Measurements from ENCODE around the gene TSPAN33. TPM values are rescaled to one million over a fixed set of nuclear protein-coding genes. Genes with fewer than 3 reads are reported as not detected.
"Not testable (repeated sequence)": the region's sequence is repeated elsewhere in the genome, so short reads cannot be mapped to it uniquely, and the experiment has no call there.

The TSPAN33 gene
- total RNA-seq, 2 donors from 2014 or later, result 9.8 to 11.1 TPM

- Histone ChIP-seq H3K27ac (no peak overlapping the region), H3K27me3 (no peaks in the 10 kb centered on the region), H3K36me3 (no peaks in the 10 kb centered on the region), H3K4me3 (no peak overlapping the region), H3K4me1 (no peaks in the 10 kb centered on the region), H3K9me3 (peaks cover 3 to 16% of the 10 kb centered on the region in 2 donors)
- no peak for TF ChIP-seq CTCF (IDR thresholded peaks at IDR 0.05)
- DNase-seq (ENCODE audit: low spot score), result no peak
These were observed 26.3 kb upstream of the TSPAN33 start for GRCh38 chr7:129118182-129118581.

- Histone ChIP-seq H3K9me3 (peaks cover 3 to 16% of the 10 kb centered on the region in 2 donors), H3K4me1 (no peaks in the 10 kb centered on the region), H3K4me3 (no peak overlapping the region), H3K36me3 (no peaks in the 10 kb centered on the region), H3K27ac (no peak overlapping the region), H3K27me3 (no peaks in the 10 kb centered on the region)
- no peak for TF ChIP-seq CTCF (IDR thresholded peaks at IDR 0.05)
- no peak for DNase-seq (ENCODE audit: low spot score)
These were observed 25.5 kb upstream of the TSPAN33 start for GRCh38 chr7:129118976-129119375.

- DNase-seq (ENCODE audit: low spot score); H3K27me3 ChIP-seq; H3K4me3 ChIP-seq; H3K27ac ChIP-seq; H3K4me1 ChIP-seq; H3K9me3 ChIP-seq; H3K36me3 ChIP-seq: not testable (repeated sequence)
These were observed 22.9 kb upstream of the TSPAN33 start for GRCh38 chr7:129121501-129122077.

- Histone ChIP-seq H3K27ac (no peak overlapping the region), H3K36me3 (no peaks in the 10 kb centered on the region), H3K27me3 (no peaks in the 10 kb centered on the region), H3K9me3 (peaks cover 0 to 7% of the 10 kb centered on the region in 2 donors), H3K4me1 (no peaks in the 10 kb centered on the region), H3K4me3 (no peak overlapping the region)
- no peak for TF ChIP-seq CTCF (IDR thresholded peaks at IDR 0.05)
- no peak for DNase-seq (ENCODE audit: low spot score)
These were observed 22.3 kb upstream of the TSPAN33 start for GRCh38 chr7:129122078-129122750.

- no peak overlapping the region for H3K4me3 ChIP-seq
- H3K9me3 ChIP-seq, result peaks cover 0 to 7% of the 10 kb centered on the region in 2 donors
- H3K4me1 ChIP-seq, result no peaks in the 10 kb centered on the region
- H3K27me3 ChIP-seq, result no peaks in the 10 kb centered on the region
- no peak for TF ChIP-seq CTCF (IDR thresholded peaks at IDR 0.05)
- no peak overlapping the region for H3K27ac ChIP-seq
- no peak for DNase-seq (ENCODE audit: low spot score)
- no peaks in the 10 kb centered on the region for H3K36me3 ChIP-seq
These were observed 21.6 kb upstream of the TSPAN33 start for GRCh38 chr7:129122751-129123509.

- no peaks in the 10 kb centered on the region for H3K4me1 ChIP-seq
- DNase-seq (ENCODE audit: low spot score), result no peak
- peaks cover 0 to 7% of the 10 kb centered on the region in 2 donors for H3K9me3 ChIP-seq
- no peak overlapping the region for H3K4me3 ChIP-seq
- H3K27me3 ChIP-seq, result no peaks in the 10 kb centered on the region
- H3K36me3 ChIP-seq, result no peaks in the 10 kb centered on the region
- H3K27ac ChIP-seq, result no peak overlapping the region
- TF ChIP-seq CTCF (IDR thresholded peaks at IDR 0.05), result no peak
These were observed 21.0 kb upstream of the TSPAN33 start for GRCh38 chr7:129123510-129123857.
